Measurements from ENCODE around the gene ZNF236. TPM values are rescaled to one million over a fixed set of nuclear protein-coding genes. Genes with fewer than 3 reads are reported as not detected.

ZNF236 gene
- total RNA-seq, 1 donor from 2014 or later: 11.5 TPM

DNA sequence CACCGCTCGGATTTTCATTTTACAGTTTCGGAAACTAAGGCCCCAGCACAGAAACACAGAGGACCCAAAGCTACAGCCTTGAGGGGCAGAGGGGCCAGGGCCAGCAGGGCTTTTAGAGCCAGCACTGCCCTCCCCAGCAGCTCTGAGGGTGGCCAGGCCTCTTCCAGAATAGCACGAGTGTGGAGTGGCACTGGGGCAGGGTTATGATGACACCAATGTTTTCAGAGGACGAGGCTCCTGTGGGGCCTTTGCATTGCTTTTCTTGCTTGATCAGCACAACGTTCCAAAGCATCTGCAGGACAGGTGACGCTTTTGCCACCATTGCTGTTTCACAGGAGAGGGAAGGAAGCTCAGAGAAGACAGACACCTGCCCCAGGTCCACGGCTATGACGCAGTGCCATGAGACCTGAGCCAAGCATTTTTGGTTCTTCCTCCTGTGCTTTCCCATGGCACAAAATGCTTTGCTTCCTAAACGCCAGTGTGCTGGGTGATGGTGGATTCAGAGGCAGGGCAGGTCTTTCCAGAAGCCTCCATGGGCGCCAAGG is 183.4 kb downstream of the ZNF236 start:
- H3K4me1 Mint-ChIP-seq: peaks cover 14% of the 10 kb centered on the region
- no peaks in the 10 kb centered on the region for H3K36me3 ChIP-seq
- H3K4me3 ChIP-seq: no peak overlapping the region
- no peak overlapping the region for H3K27ac ChIP-seq
- no peaks in the 10 kb centered on the region for H4K20me1 ChIP-seq (ENCODE audit: low read depth)
- H3K36me3 Mint-ChIP-seq: no peaks in the 10 kb centered on the region
- no peak overlapping the region for H2AFZ ChIP-seq (replicated peaks)
- H3F3A ChIP-seq (ENCODE audit: low read depth): no peaks in the 10 kb centered on the region
- TF ChIP-seq EZH2phosphoT487 (IDR thresholded peaks at IDR 0.05): no peak
- TF ChIP-seq EZH2 (IDR thresholded peaks at IDR 0.05): no peak
- TF ChIP-seq, protein P1, sequence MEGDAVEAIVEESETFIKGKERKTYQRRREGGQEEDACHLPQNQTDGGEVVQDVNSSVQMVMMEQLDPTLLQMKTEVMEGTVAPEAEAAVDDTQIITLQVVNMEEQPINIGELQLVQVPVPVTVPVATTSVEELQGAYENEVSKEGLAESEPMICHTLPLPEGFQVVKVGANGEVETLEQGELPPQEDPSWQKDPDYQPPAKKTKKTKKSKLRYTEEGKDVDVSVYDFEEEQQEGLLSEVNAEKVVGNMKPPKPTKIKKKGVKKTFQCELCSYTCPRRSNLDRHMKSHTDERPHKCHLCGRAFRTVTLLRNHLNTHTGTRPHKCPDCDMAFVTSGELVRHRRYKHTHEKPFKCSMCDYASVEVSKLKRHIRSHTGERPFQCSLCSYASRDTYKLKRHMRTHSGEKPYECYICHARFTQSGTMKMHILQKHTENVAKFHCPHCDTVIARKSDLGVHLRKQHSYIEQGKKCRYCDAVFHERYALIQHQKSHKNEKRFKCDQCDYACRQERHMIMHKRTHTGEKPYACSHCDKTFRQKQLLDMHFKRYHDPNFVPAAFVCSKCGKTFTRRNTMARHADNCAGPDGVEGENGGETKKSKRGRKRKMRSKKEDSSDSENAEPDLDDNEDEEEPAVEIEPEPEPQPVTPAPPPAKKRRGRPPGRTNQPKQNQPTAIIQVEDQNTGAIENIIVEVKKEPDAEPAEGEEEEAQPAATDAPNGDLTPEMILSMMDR (IDR thresholded peaks at IDR 0.05): no peak
- H3K27me3 Mint-ChIP-seq (ENCODE audit: insufficient read depth, low read depth): peaks cover 3% of the 10 kb centered on the region
- peaks cover 11% of the 10 kb centered on the region for H3K4me1 ChIP-seq
- no peaks in the 10 kb centered on the region for H3K9me3 Mint-ChIP-seq
- no peak overlapping the region for H3K4me3 Mint-ChIP-seq
- H3K79me2 ChIP-seq (ENCODE audit: low read depth): no peaks in the 10 kb centered on the region
- DNase-seq (ENCODE audit: low spot score): no peak
- H3K9ac ChIP-seq: no peak overlapping the region
- no peaks in the 10 kb centered on the region for H3K9me3 ChIP-seq (ENCODE audit: low read depth)
- H3K27ac Mint-ChIP-seq: no peak overlapping the region
- H3K4me2 ChIP-seq: no peak overlapping the region
- H3K27me3 ChIP-seq: no peaks in the 10 kb centered on the region

DNA sequence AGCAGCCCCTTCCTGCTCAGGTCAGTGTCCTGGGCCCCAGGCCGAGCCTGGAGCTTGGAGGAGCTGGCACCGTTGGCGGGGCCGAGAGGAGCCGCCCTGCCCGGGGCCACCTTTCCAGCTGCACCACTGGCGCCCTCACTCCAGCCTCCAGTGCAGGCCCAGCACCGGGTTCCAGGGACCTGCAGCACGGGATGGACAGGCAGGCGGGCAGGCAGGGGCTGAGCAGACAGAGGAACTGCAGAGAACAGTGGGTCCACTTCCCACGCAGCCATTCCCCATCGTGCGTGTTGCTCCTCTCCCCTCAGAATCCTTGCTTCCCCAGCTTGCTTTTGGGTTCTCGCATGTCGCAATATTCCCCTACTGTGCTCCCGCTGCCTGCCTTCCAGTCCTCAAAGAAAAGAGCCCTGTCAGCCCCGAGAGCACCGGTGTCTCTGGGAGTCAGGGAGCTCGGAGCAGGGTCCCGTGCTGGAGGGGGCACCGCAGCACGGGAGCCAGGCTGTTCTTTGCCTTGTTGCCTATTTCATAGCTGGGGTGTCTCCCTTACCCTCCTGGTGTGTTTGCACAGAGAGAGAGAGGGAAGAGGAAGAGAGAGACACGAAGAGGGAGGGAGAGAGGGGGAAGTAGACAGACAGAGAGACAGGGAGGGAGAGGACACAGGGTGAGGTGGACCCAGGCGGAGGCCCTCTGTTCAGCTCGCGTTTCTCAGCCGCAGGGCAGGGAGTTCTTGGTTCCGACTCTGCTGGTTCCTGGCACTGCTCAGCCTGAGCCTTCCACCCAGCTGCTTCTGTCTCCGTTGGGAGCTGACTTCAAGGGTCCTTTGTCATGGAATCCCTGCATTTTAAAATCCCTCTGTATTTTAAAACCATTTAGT is 184.2 kb downstream of the ZNF236 start:
- Histone ChIP-seq H3K27me3 (no peaks in the 10 kb centered on the region), H3K79me2 (ENCODE audit: low read depth) (no peaks in the 10 kb centered on the region), H3K4me1 (peaks cover 11% of the 10 kb centered on the region), H3F3A (ENCODE audit: low read depth) (no peaks in the 10 kb centered on the region), H3K9me3 (ENCODE audit: low read depth) (no peaks in the 10 kb centered on the region), H4K20me1 (ENCODE audit: low read depth) (no peaks in the 10 kb centered on the region), H3K4me3 (no peak overlapping the region), H3K9ac (no peak overlapping the region), H3K27ac (no peak overlapping the region), H3K4me2 (peak overlapping the region; percentile 47), H2AFZ (replicated peaks) (peak overlapping the region; percentile 99), H3K36me3 (no peaks in the 10 kb centered on the region)
- H3K9me3 Mint-ChIP-seq: no peaks in the 10 kb centered on the region
- H3K4me3 Mint-ChIP-seq: no peak overlapping the region
- H3K4me1 Mint-ChIP-seq: peaks cover 14% of the 10 kb centered on the region
- H3K36me3 Mint-ChIP-seq: no peaks in the 10 kb centered on the region
- DNase-seq (ENCODE audit: low spot score): no peak
- TF ChIP-seq, protein P1 (IDR thresholded peaks at IDR 0.05): no peak
- H3K27me3 Mint-ChIP-seq (ENCODE audit: insufficient read depth, low read depth): peaks cover 6% of the 10 kb centered on the region
- no peak overlapping the region for H3K27ac Mint-ChIP-seq

- peaks cover 11% of the 10 kb centered on the region for H3K4me1 ChIP-seq
- H3K9ac ChIP-seq: no peak overlapping the region
- H3K36me3 ChIP-seq: no peaks in the 10 kb centered on the region
- Mint-ChIP-seq H3K27me3 (ENCODE audit: insufficient read depth, low read depth) (peaks cover 6% of the 10 kb centered on the region), H3K9me3 (no peaks in the 10 kb centered on the region), H3K4me1 (peaks cover 14% of the 10 kb centered on the region), H3K4me3 (no peak overlapping the region), H3K27ac (no peak overlapping the region), H3K36me3 (no peaks in the 10 kb centered on the region)
- no peak overlapping the region for H3K4me3 ChIP-seq
- H3K27me3 ChIP-seq: no peaks in the 10 kb centered on the region
- H3K4me2 ChIP-seq: peak overlapping the region; percentile 47
- H3K79me2 ChIP-seq (ENCODE audit: low read depth): no peaks in the 10 kb centered on the region
- peak overlapping the region; percentile 99 for H2AFZ ChIP-seq (replicated peaks)
- H3K9me3 ChIP-seq (ENCODE audit: low read depth): no peaks in the 10 kb centered on the region
- H3F3A ChIP-seq (ENCODE audit: low read depth): no peaks in the 10 kb centered on the region
- TF ChIP-seq EZH2 (IDR thresholded peaks at IDR 0.05): no peak
- TF ChIP-seq, protein P1 (IDR thresholded peaks at IDR 0.05): no peak
- no peak for TF ChIP-seq EZH2phosphoT487 (IDR thresholded peaks at IDR 0.05)
- no peak for DNase-seq (ENCODE audit: low spot score)
- no peak overlapping the region for H3K27ac ChIP-seq
- no peaks in the 10 kb centered on the region for H4K20me1 ChIP-seq (ENCODE audit: low read depth)
Measured at GRCh38 chr18:77007251-77007650, 184.9 kb downstream of the ZNF236 start.

All from neural progenitor cell (in vitro differentiated cells).